Trophoblast cell (in vitro differentiated cells and primary cell): ENCODE data around the gene FMR1NB.
A peak's percentile ranks its signal among the peaks of the same experiment; 100 is the strongest.

Experiments used
- DNase-seq, 2 donors: peaks; one replicate each; pipeline ENCODE4 v3.0.0-alpha.2; 2016
- H2AFZ ChIP-seq: 2 replicates; pipeline ENCODE4 v1.6.1; 2013; ENCODE audit warnings: low read length, moderate library complexity, mild to moderate bottlenecking; ENCODE audit not compliant: insufficient read depth, poor library complexity
- H2AK5ac ChIP-seq: 2 replicates; pipeline ENCODE4 v1.6.1; 2013; ENCODE audit warnings: mild to moderate bottlenecking, low read length
- H2BK120ac ChIP-seq: 2 replicates; pipeline ENCODE4 v1.6.1; 2013; ENCODE audit warnings: low read length, mild to moderate bottlenecking, moderate library complexity; ENCODE audit not compliant: insufficient read depth, poor library complexity
- H2BK12ac ChIP-seq: 2 replicates; pipeline ENCODE4 v1.6.1; 2013; ENCODE audit warnings: mild to moderate bottlenecking, low read length, moderate library complexity
- H2BK5ac ChIP-seq: 2 replicates; pipeline ENCODE4 v1.6.1; 2013; ENCODE audit warnings: low read length, low read depth, moderate library complexity, mild to moderate bottlenecking; ENCODE audit not compliant: poor library complexity
- H3K14ac ChIP-seq: 2 replicates; pipeline ENCODE4 v1.6.1; 2013; ENCODE audit warnings: mild to moderate bottlenecking, low read length
- H3K18ac ChIP-seq: 2 replicates; pipeline ENCODE4 v1.6.1; 2013; ENCODE audit warnings: mild to moderate bottlenecking, low read length
- H3K23ac ChIP-seq: 2 replicates; pipeline ENCODE4 v1.6.1; 2013; ENCODE audit warnings: low read length
- H3K27ac ChIP-seq: 2 replicates; pipeline ENCODE4 v1.5.1; 2013; ENCODE audit warnings: low read depth, mild to moderate bottlenecking, inconsistent platforms, low read length, moderate library complexity
- H3K27me3 ChIP-seq: 2 replicates; pipeline ENCODE4 v1.6.1; 2013; ENCODE audit warnings: inconsistent platforms, mild to moderate bottlenecking, low read length, moderate library complexity; ENCODE audit not compliant: insufficient read depth
- H3K36me3 ChIP-seq, 2 experiments: 1 replicate in 1 of 2; 2 replicates in 1 of 2; pipeline ENCODE4 v1.6.1; 2013; ENCODE audit warnings: low read length in 2 of 2, mild to moderate bottlenecking in 2 of 2, moderate library complexity in 1 of 2; ENCODE audit not compliant: insufficient read depth in 2 of 2, control insufficient read depth in 1 of 2
- H3K4ac ChIP-seq: 2 replicates; pipeline ENCODE4 v1.6.1; 2013; ENCODE audit warnings: low read depth, mild to moderate bottlenecking, low read length, moderate library complexity
- H3K4me1 ChIP-seq, 2 experiments: 1 replicate in 1 of 2; 2 replicates in 1 of 2; pipeline ENCODE4 v1.6.1; 2013; ENCODE audit warnings: low read length in 2 of 2, mild to moderate bottlenecking in 2 of 2, moderate library complexity in 1 of 2; ENCODE audit not compliant: insufficient read depth in 2 of 2, control insufficient read depth in 1 of 2
- H3K4me2 ChIP-seq: 2 replicates; pipeline ENCODE4 v1.6.1; 2013; ENCODE audit warnings: inconsistent platforms, mild to moderate bottlenecking, low read length, moderate library complexity
- H3K4me3 ChIP-seq: 2 replicates; pipeline ENCODE4 v1.5.1; 2013; ENCODE audit warnings: mild to moderate bottlenecking, low read depth, low read length, inconsistent platforms
- H3K79me1 ChIP-seq: one replicate; pipeline ENCODE4 v1.6.1; 2013; ENCODE audit warnings: low read length
- H3K79me2 ChIP-seq: 2 replicates; pipeline ENCODE4 v1.6.1; 2013; ENCODE audit warnings: low read length, mild to moderate bottlenecking; ENCODE audit not compliant: control insufficient read depth, insufficient read depth, poor library complexity
- H3K9ac ChIP-seq: 2 replicates; pipeline ENCODE4 v1.6.1; 2013; ENCODE audit warnings: mild to moderate bottlenecking, low read length
- H3K9me3 ChIP-seq: 2 replicates; pipeline ENCODE4 v1.6.1; 2013; ENCODE audit warnings: low read depth, mild to moderate bottlenecking, control low read depth, inconsistent platforms, low read length; ENCODE audit not compliant: insufficient read depth
- H4K12ac ChIP-seq: 2 replicates; pipeline ENCODE4 v1.6.1; 2013; ENCODE audit warnings: low read depth, mild to moderate bottlenecking, low read length, moderate library complexity
- H4K8ac ChIP-seq: 2 replicates; pipeline ENCODE4 v1.6.1; 2013; ENCODE audit warnings: low read depth, mild to moderate bottlenecking, low read length, moderate library complexity
- H4K91ac ChIP-seq: one replicate; pipeline ENCODE4 v1.6.1; 2013; ENCODE audit warnings: low read depth, mild to moderate bottlenecking, low read length, moderate library complexity
- WGBS: extraction: QIAGEN DNeasy Blood & Tissue Kit; methylation state at CpG from one replicate; pipeline ENCODE4 v1.1.7; 2013; ENCODE audit warnings: missing lambda C conversion rate; ENCODE audit not compliant: insufficient read length, insufficient coverage; ENCODE audit errors: extremely low coverage; 5-methylcytosine and 5-hydroxymethylcytosine counted together

FMR1NB gene

DNA sequence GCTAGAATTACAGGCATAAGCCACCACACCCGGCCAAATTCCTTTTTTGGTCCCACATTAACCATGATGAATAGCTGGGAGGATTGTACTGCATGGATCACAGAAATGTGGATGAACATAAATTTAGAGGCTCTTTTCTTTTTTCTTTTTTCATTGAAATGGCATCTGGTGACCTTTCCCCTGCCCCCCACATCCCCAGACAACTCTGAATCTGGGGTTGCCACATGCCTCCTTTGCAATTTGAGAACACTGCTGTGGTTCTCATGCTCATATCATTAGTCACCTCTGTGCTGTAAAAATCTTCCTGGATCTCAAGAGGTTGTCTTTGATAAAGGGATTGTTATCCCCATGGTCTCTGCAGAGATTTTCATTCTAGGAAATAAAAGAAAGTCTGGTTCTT is 22.8 kb upstream of the FMR1NB start:
- H2BK12ac ChIP-seq, result no peak overlapping the region
- H2AK5ac ChIP-seq, result no peak overlapping the region
- no peak overlapping the region for H3K27ac ChIP-seq
- H4K12ac ChIP-seq, result no peak overlapping the region
- H3K79me1 ChIP-seq, result no peaks in the 10 kb centered on the region
- H2AFZ ChIP-seq, result no peak overlapping the region
- no peak overlapping the region for H3K4ac ChIP-seq
- H3K4me3 ChIP-seq, result no peak overlapping the region
- no peak overlapping the region for H4K8ac ChIP-seq
- H3K79me2 ChIP-seq, result no peaks in the 10 kb centered on the region
- DNase-seq, result no peak
- H2BK120ac ChIP-seq, result no peak overlapping the region
- no peak overlapping the region for H4K91ac ChIP-seq
- no peaks in the 10 kb centered on the region for H3K36me3 ChIP-seq
- no CpG with 5 or more reads among the region's 1 CpG for WGBS
- H3K4me1 ChIP-seq, result peaks cover 0 to 3% of the 10 kb centered on the region in 2 experiments
- no peak overlapping the region for H3K9ac ChIP-seq
- H3K23ac ChIP-seq, result no peak overlapping the region
- H3K18ac ChIP-seq, result no peak overlapping the region
- no peak overlapping the region for H2BK5ac ChIP-seq
- no peaks in the 10 kb centered on the region for H3K27me3 ChIP-seq
- no peak overlapping the region for H3K14ac ChIP-seq
- no peak overlapping the region for H3K4me2 ChIP-seq
- no peaks in the 10 kb centered on the region for H3K9me3 ChIP-seq

GRCh38 chrX:147960722-147961121 is 20.4 kb upstream of the FMR1NB start:
- H3K27ac ChIP-seq, result no peak overlapping the region
- H3K4me2 ChIP-seq, result no peak overlapping the region
- H3K9ac ChIP-seq, result no peak overlapping the region

DNA sequence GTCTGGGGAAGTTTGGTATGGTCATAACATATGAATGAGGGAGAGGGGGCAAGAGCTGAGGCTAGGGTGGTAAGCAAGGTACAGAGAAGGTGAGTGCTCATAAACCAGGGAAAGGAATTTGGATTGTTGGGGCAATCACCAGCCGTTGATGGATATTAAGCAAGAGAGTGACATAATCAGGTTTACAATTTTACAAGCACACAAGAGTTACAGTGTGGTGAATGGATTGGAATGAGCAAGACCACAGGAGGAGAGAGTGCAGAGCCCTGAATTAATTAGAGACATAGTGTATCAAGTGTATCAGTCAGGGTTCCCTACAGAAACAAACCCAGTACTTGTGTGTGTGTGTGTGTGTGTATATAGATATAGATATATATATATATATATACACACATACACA is 18.7 kb upstream of the FMR1NB start:
- no peak overlapping the region for H4K8ac ChIP-seq
- no peak overlapping the region for H3K14ac ChIP-seq
- H3K36me3 ChIP-seq, result no peaks in the 10 kb centered on the region
- no peak overlapping the region for H3K4me3 ChIP-seq
- H2BK120ac ChIP-seq, result no peak overlapping the region
- no CpG with 5 or more reads among the region's 1 CpG for WGBS
- H3K9ac ChIP-seq, result no peak overlapping the region
- no peak overlapping the region for H3K4me2 ChIP-seq
- H3K18ac ChIP-seq, result no peak overlapping the region
- H2BK5ac ChIP-seq, result no peak overlapping the region
- H3K79me2 ChIP-seq, result no peaks in the 10 kb centered on the region
- no peak overlapping the region for H2AK5ac ChIP-seq
- H2AFZ ChIP-seq, result no peak overlapping the region
- no peak overlapping the region for H3K27ac ChIP-seq
- no peak overlapping the region for H3K23ac ChIP-seq
- H3K4ac ChIP-seq, result no peak overlapping the region
- H3K27me3 ChIP-seq, result no peaks in the 10 kb centered on the region
- no peak overlapping the region for H4K12ac ChIP-seq
- no peak overlapping the region for H4K91ac ChIP-seq
- H3K79me1 ChIP-seq, result no peaks in the 10 kb centered on the region
- no peak for DNase-seq
- peaks cover 0 to 3% of the 10 kb centered on the region in 2 experiments for H3K4me1 ChIP-seq
- H3K9me3 ChIP-seq, result no peaks in the 10 kb centered on the region
- no peak overlapping the region for H2BK12ac ChIP-seq

More at GRCh38 chrX:147960722-147961121, 20.4 kb upstream of the FMR1NB start:
- no peaks in the 10 kb centered on the region for H3K27me3 ChIP-seq
- H2BK120ac ChIP-seq, result no peak overlapping the region
- H3K14ac ChIP-seq, result no peak overlapping the region
- H2BK5ac ChIP-seq, result no peak overlapping the region
- H3K18ac ChIP-seq, result no peak overlapping the region
- H3K4ac ChIP-seq, result no peak overlapping the region
- no peaks in the 10 kb centered on the region for H3K79me2 ChIP-seq
- no peak overlapping the region for H3K23ac ChIP-seq
- DNase-seq, result no peak
- no peak overlapping the region for H2BK12ac ChIP-seq
- peaks cover 0 to 3% of the 10 kb centered on the region in 2 experiments for H3K4me1 ChIP-seq
- H3K36me3 ChIP-seq, result no peaks in the 10 kb centered on the region
- H3K9me3 ChIP-seq, result no peaks in the 10 kb centered on the region
- H3K4me3 ChIP-seq, result no peak overlapping the region
- H2AFZ ChIP-seq, result no peak overlapping the region
- H3K79me1 ChIP-seq, result no peaks in the 10 kb centered on the region
- H4K8ac ChIP-seq, result no peak overlapping the region
- no peak overlapping the region for H2AK5ac ChIP-seq
- no peak overlapping the region for H4K91ac ChIP-seq
- WGBS, result no CpG with 5 or more reads among the region's 2 CpGs
- H4K12ac ChIP-seq, result no peak overlapping the region

DNA sequence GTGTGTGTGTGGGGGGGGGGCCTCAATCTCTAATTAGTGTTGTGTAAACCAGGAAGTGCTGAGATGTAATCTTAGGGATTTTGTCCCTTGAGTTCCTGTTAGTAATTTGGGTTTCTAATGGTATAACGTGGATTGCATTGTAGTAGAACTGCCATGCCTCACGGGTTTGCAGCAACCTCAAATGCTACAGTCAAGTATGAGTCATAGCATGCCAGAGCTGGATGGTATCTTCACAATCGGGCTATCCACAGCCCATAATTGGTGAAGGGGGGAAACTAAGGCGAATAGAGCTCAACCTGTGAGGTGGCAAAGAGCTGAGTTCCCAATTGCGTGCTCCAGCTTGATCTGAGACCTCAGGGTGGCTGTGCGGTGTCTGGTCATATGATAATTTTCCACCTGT is 2.2 kb upstream of the FMR1NB start:
- Histone ChIP-seq H3K18ac (no peak overlapping the region), H4K8ac (no peak overlapping the region), H3K36me3 (no peaks in the 10 kb centered on the region), H3K4ac (no peak overlapping the region), H2BK5ac (no peak overlapping the region), H3K14ac (no peak overlapping the region), H3K23ac (no peak overlapping the region), H3K4me2 (no peak overlapping the region), H4K91ac (no peak overlapping the region), H3K9me3 (no peaks in the 10 kb centered on the region), H3K9ac (no peak overlapping the region), H2BK120ac (no peak overlapping the region), H3K79me1 (no peaks in the 10 kb centered on the region), H3K4me3 (no peak overlapping the region), H4K12ac (no peak overlapping the region), H3K79me2 (no peaks in the 10 kb centered on the region), H2AFZ (no peak overlapping the region), H3K27me3 (no peaks in the 10 kb centered on the region), H2BK12ac (no peak overlapping the region), H3K4me1 (peaks cover 0 to 2% of the 10 kb centered on the region in 2 experiments), H3K27ac (no peak overlapping the region), H2AK5ac (no peak overlapping the region)
- no CpG with 5 or more reads among the region's 6 CpGs for WGBS
- DNase-seq, result peak in 1 of 2 donors; percentile 28
